Neural progenitor cell (in vitro differentiated cells): Measurements from ENCODE around the gene TOMM20L. TPM values are rescaled to one million over a fixed set of nuclear protein-coding genes. Genes with fewer than 3 reads are reported as not detected.
A peak's percentile ranks its signal among the peaks of the same experiment; 100 is the strongest.

Experiments
- DNase-seq: peaks from one replicate; pipeline ENCODE4 v3.0.0-alpha.2; 2016; ENCODE audit warnings: low spot score
- H2AFZ ChIP-seq: fragments of 200-600 bp; sonication (generic); replicated peaks from 2 replicates; pipeline ENCODE4 v1.6.1; 2016; ENCODE audit warnings: antibody characterized with exemption
- H3F3A ChIP-seq: fragments of 200-600 bp; sonication (generic); 2 replicates; pipeline ENCODE4 v1.6.1; 2016; ENCODE audit warnings: antibody characterized with exemption, low read depth
- H3K27ac ChIP-seq: fragments of 200-600 bp; sonication (generic); 2 replicates; pipeline ENCODE4 v1.5.1; 2016; ENCODE audit warnings: mild to moderate bottlenecking
- H3K27me3 ChIP-seq: fragments of 200-600 bp; sonication (generic); 2 replicates; pipeline ENCODE4 v1.6.1; 2016; ENCODE audit warnings: mild to moderate bottlenecking, moderate library complexity
- H3K36me3 ChIP-seq: fragments of 200-600 bp; sonication (generic); 2 replicates; pipeline ENCODE4 v1.5.1; 2016
- H3K4me1 ChIP-seq: fragments of 200-600 bp; sonication (generic); 2 replicates; pipeline ENCODE4 v1.6.1; 2016; ENCODE audit warnings: mixed run types
- H3K4me2 ChIP-seq: fragments of 200-600 bp; sonication (generic); 2 replicates; pipeline ENCODE4 v1.6.1; 2016
- H3K4me3 ChIP-seq: fragments of 200-600 bp; sonication (generic); 2 replicates; pipeline ENCODE4 v1.5.1; 2016
- H3K79me2 ChIP-seq: fragments of 200-600 bp; sonication (generic); 2 replicates; pipeline ENCODE4 v1.6.1; 2016; ENCODE audit warnings: low read depth
- H3K9ac ChIP-seq: fragments of 200-600 bp; sonication (generic); 2 replicates; pipeline ENCODE4 v1.6.1; 2016
- H3K9me3 ChIP-seq: fragments of 200-600 bp; sonication (generic); 2 replicates; pipeline ENCODE4 v1.5.1; 2016; ENCODE audit warnings: low read depth
- H4K20me1 ChIP-seq: fragments of 200-600 bp; sonication (generic); 2 replicates; pipeline ENCODE4 v1.6.1; 2016; ENCODE audit warnings: low read depth
- H3K27ac Mint-ChIP-seq: 3 replicates; pipeline ENCODE4 v1.8.0; 2021; ENCODE audit warnings: mixed read lengths
- H3K27me3 Mint-ChIP-seq: 2 replicates; pipeline ENCODE4 v1.8.0; 2022; ENCODE audit warnings: low read depth, mild to moderate bottlenecking, inconsistent platforms, moderate library complexity, mixed read lengths; ENCODE audit not compliant: insufficient read depth
- H3K36me3 Mint-ChIP-seq: 3 replicates; pipeline ENCODE4 v1.8.0; 2021; ENCODE audit warnings: mixed read lengths
- H3K4me1 Mint-ChIP-seq: 3 replicates; pipeline ENCODE4 v1.8.0; 2021; ENCODE audit warnings: mixed read lengths
- H3K4me3 Mint-ChIP-seq: 3 replicates; pipeline ENCODE4 v1.8.0; 2021; ENCODE audit warnings: mild to moderate bottlenecking, moderate library complexity, mixed read lengths
- H3K9me3 Mint-ChIP-seq: 3 replicates; pipeline ENCODE4 v1.8.0; 2020; ENCODE audit warnings: mixed read lengths
- CTCF ChIP-seq: fragments of 200-600 bp; sonication (generic); IDR thresholded peaks from 2 replicates; pipeline ENCODE4 v1.5.1; 2017; ENCODE audit warnings: antibody characterized with exemption, mild to moderate bottlenecking
- EZH2 ChIP-seq: fragments of 200-600 bp; sonication (generic); IDR thresholded peaks from 2 replicates; pipeline ENCODE4 v1.6.1; 2017; ENCODE audit warnings: antibody characterized with exemption, mild to moderate bottlenecking, moderate library complexity
- EZH2phosphoT487 ChIP-seq: fragments of 200-600 bp; sonication (generic); IDR thresholded peaks from 2 replicates; pipeline ENCODE4 v1.6.1; 2017; ENCODE audit warnings: antibody characterized with exemption
- small RNA-seq: library from RNA; depleted of rRNA; stranded (forward); fragments of <200 nt; gene quantifications from one replicate; pipeline ENCODE3, GENCODE V24; 2015
- total RNA-seq: library from RNA; depleted of rRNA; stranded (reverse); fragments of >200 nt; gene quantifications from 2 replicates; pipeline ENCODE4 v1.2.3, GENCODE V29; 2015; ENCODE audit warnings: low replicate concordance

The TOMM20L gene
- total RNA-seq, 1 donor from 2014 or later, result not detected

DNA sequence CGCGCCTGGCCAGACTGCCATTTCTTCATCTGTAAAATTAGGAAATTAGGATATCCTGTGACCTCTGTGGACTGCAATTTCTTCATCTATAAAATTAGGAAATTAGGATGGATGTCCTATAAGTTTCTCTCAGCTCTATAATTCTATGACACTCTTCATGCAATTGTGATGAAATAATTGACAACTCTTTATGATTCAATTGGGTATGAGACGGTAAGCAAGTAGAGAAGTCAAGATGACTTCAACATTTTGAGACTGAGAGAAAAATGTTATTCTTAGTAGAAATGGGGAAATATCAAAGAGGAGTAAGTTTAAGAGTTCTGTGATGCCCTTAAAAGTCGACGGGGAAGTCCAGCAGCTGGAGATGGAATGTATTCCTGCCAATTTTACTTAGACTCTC, 43.7 kb downstream of the TOMM20L start:
- no peak overlapping the region for H3K4me3 Mint-ChIP-seq
- Histone ChIP-seq H3K36me3 (peaks cover 23% of the 10 kb centered on the region), H4K20me1 (no peaks in the 10 kb centered on the region), H2AFZ (no peak overlapping the region), H3K4me2 (no peak overlapping the region), H3K27me3 (no peaks in the 10 kb centered on the region), H3K4me1 (no peaks in the 10 kb centered on the region), H3K4me3 (no peak overlapping the region), H3K9ac (no peak overlapping the region), H3K79me2 (no peaks in the 10 kb centered on the region), H3K27ac (no peak overlapping the region), H3K9me3 (no peaks in the 10 kb centered on the region), H3F3A (no peaks in the 10 kb centered on the region)
- H3K36me3 Mint-ChIP-seq, result peaks cover 13% of the 10 kb centered on the region
- no peaks in the 10 kb centered on the region for H3K4me1 Mint-ChIP-seq
- H3K27ac Mint-ChIP-seq, result no peak overlapping the region
- no peaks in the 10 kb centered on the region for H3K27me3 Mint-ChIP-seq
- no peak for DNase-seq
- TF ChIP-seq CTCF (no peak), EZH2 (no peak), EZH2phosphoT487 (no peak)
- H3K9me3 Mint-ChIP-seq, result no peaks in the 10 kb centered on the region

- Mint-ChIP-seq H3K9me3 (no peaks in the 10 kb centered on the region), H3K36me3 (peaks cover 10% of the 10 kb centered on the region), H3K4me1 (no peaks in the 10 kb centered on the region), H3K4me3 (no peak overlapping the region), H3K27ac (no peak overlapping the region), H3K27me3 (no peaks in the 10 kb centered on the region)
- Histone ChIP-seq H3K4me2 (no peak overlapping the region), H3K9ac (no peak overlapping the region), H3F3A (no peaks in the 10 kb centered on the region), H3K27ac (no peak overlapping the region), H3K9me3 (no peaks in the 10 kb centered on the region), H3K79me2 (no peaks in the 10 kb centered on the region), H4K20me1 (no peaks in the 10 kb centered on the region), H2AFZ (no peak overlapping the region), H3K27me3 (no peaks in the 10 kb centered on the region), H3K4me1 (no peaks in the 10 kb centered on the region), H3K36me3 (peaks cover 17% of the 10 kb centered on the region), H3K4me3 (no peak overlapping the region)
- no peak for DNase-seq
- TF ChIP-seq CTCF (no peak), EZH2phosphoT487 (no peak), EZH2 (no peak)
These were observed 48.9 kb downstream of the TOMM20L start for GRCh38 chr14:58444627-58445026.

DNA sequence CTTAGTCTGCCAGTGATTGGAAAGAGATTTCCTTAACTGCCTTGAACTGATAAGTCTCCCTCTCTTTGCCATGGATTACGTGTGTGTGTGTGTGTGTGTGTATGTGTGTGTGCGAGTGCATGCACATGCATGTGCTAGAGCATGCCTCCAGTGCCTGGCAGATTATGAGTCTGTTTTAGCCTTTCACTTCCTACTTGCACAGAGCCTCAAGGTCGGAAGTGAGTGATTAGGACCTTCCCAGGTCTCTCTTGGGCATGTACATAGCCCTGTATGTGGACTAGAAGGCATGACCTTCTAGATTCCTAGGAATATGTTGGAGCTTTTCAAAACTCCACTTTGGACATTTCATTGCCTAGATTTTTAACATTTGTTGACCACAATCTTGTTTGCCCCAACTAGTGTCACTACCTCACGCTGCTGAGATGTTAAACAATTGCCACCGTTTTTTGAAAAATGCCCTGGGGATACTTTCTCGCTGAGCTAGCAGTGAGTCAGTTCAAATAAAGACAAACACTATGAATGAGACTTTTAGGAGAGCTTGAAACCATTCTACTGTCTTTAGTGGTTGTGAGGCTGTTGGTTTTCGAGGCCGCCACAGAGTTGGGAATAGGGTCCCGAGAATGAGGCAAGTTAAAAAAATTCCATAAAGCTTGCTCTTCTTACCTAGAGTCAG, 60.0 kb downstream of the TOMM20L start:
- H3K79me2 ChIP-seq, result no peaks in the 10 kb centered on the region
- DNase-seq, result no peak
- no peaks in the 10 kb centered on the region for H3K27me3 ChIP-seq
- no peaks in the 10 kb centered on the region for H3K9me3 ChIP-seq
- H3K4me3 ChIP-seq, result no peak overlapping the region
- H3K36me3 Mint-ChIP-seq, result peaks cover 9% of the 10 kb centered on the region
- H3K4me1 Mint-ChIP-seq, result no peaks in the 10 kb centered on the region
- H3K4me2 ChIP-seq, result no peak overlapping the region
- H3K4me1 ChIP-seq, result no peaks in the 10 kb centered on the region
- no peak overlapping the region for H3K9ac ChIP-seq
- no peaks in the 10 kb centered on the region for H3K9me3 Mint-ChIP-seq
- no peak overlapping the region for H3K27ac ChIP-seq
- peaks cover 24% of the 10 kb centered on the region for H3K36me3 ChIP-seq
- H3K27me3 Mint-ChIP-seq, result no peaks in the 10 kb centered on the region
- H3F3A ChIP-seq, result no peaks in the 10 kb centered on the region
- peak overlapping the region; percentile 19 for H3K27ac Mint-ChIP-seq
- TF ChIP-seq EZH2 (no peak), CTCF (no peak), EZH2phosphoT487 (no peak)
- H4K20me1 ChIP-seq, result no peaks in the 10 kb centered on the region
- no peak overlapping the region for H2AFZ ChIP-seq
- no peak overlapping the region for H3K4me3 Mint-ChIP-seq

Small RNAs within 50 kb of the gene (small RNA-seq; reads per million reads assigned to genes)
- not detected for gene RF00019

Other genes with a start within 250 kb of the TOMM20L start
- 23.0 and 29.0 TPM in 2 replicates for gene ARMH4, start 243.7 kb upstream of the TOMM20L start, total RNA-seq
- 59.2 and 119 TPM in 2 replicates for gene ACTR10, start 195.8 kb upstream of the TOMM20L start, total RNA-seq
- 192 and 268 TPM in 2 replicates for gene PSMA3, start 151.1 kb upstream of the TOMM20L start, total RNA-seq
- 12.6 and 24.1 TPM in 2 replicates for gene ARID4A, start 97.4 kb upstream of the TOMM20L start, total RNA-seq
- 74.1 and 97.2 TPM in 2 replicates for gene TIMM9, start 31.6 kb downstream of the TOMM20L start, total RNA-seq
- gene KIAA0586, start 31.8 kb downstream of the TOMM20L start, total RNA-seq, result 55.9 and 79.4 TPM in 2 replicates
- gene DACT1, start 242.0 kb downstream of the TOMM20L start, total RNA-seq, result 3.3 and 3.4 TPM in 2 replicates